K562 (cell line): ENCODE data around the gene ZNF512B. TPM values are rescaled to one million over a fixed set of nuclear protein-coding genes. Genes with fewer than 3 reads are reported as not detected.

ENCODE experiments used
- ELF2 ChIP-seq: fragments of 250-450 bp; sonication (Bioruptor Pico); IDR thresholded peaks from 2 replicates; pipeline ENCODE4 v1.5.0; 2021; ENCODE audit warnings: mild to moderate bottlenecking
- HDAC1 ChIP-seq, 2 experiments: fragments of 450-650 bp; IDR thresholded peaks; 2 replicates each; pipeline ENCODE4 v1.6.1; 2016 to 2017; ENCODE audit warnings: inconsistent platforms in 1 of 2, mild to moderate bottlenecking in 1 of 2, moderate library complexity in 1 of 2
- HIVEP1 ChIP-seq: fragments of 250-450 bp; sonication (Bioruptor Pico); IDR thresholded peaks from 2 replicates; pipeline ENCODE4 v1.4.0; 2020; ENCODE audit warnings: mild to moderate bottlenecking
- NFIC ChIP-seq: fragments of 450-650 bp; IDR thresholded peaks from 2 replicates; pipeline ENCODE4 v1.6.1; 2017; ENCODE audit warnings: mild to moderate bottlenecking, inconsistent platforms
- PHF8 ChIP-seq: fragments of 200-600 bp; sonication (generic); IDR thresholded peaks from 2 replicates; pipeline ENCODE4 v1.6.1; 2012; ENCODE audit warnings: mixed run types, mild to moderate bottlenecking, inconsistent platforms, low read length, moderate library complexity, borderline replicate concordance
- POLR2G ChIP-seq: fragments of 200-400 bp; formaldehyde crosslinking; IDR thresholded peaks from 2 replicates; pipeline ENCODE4 v1.6.1; 2017; ENCODE audit warnings: low read depth, mild to moderate bottlenecking, antibody characterized with exemption, low read length, moderate library complexity
- RBBP5 ChIP-seq: fragments of 200-600 bp; sonication (generic); IDR thresholded peaks from 2 replicates; pipeline ENCODE4 v1.6.1; 2012; ENCODE audit warnings: borderline replicate concordance, mild to moderate bottlenecking, low read length, control low read depth, inconsistent platforms; ENCODE audit not compliant: insufficient read depth, poor library complexity, severe bottlenecking
- RHOXF2B ChIP-seq: fragments of 250-450 bp; sonication (Bioruptor Pico); conservative IDR thresholded peaks from 2 replicates; pipeline ENCODE4 v1.5.1; 2021
- SAP30 ChIP-seq: fragments of 200-600 bp; sonication (generic); IDR thresholded peaks from 2 replicates; pipeline ENCODE4 v1.6.1; 2012; ENCODE audit warnings: borderline replicate concordance, low read depth, mild to moderate bottlenecking, moderate library complexity, low read length, control low read depth, inconsistent platforms; ENCODE audit not compliant: insufficient read depth, poor library complexity, severe bottlenecking
- SUPT5H ChIP-seq: fragments of 450-650 bp; IDR thresholded peaks from 2 replicates; pipeline ENCODE4 v1.6.1; 2016
- ZBTB7A ChIP-seq: IDR thresholded peaks from 2 replicates; pipeline ENCODE4 v1.6.1; 2011; ENCODE audit warnings: low read depth, mild to moderate bottlenecking, low read length, moderate library complexity, borderline replicate concordance; ENCODE audit not compliant: control insufficient read depth
- ZNF395 ChIP-seq: fragments of 200-800 bp; sonication (Bioruptor generic); IDR thresholded peaks from 2 replicates; pipeline ENCODE4 v1.6.1; 2017; ENCODE audit warnings: missing genetic modification characterization, missing compliant biosample characterization
- polyA plus RNA-seq, 8 experiments: library from polyadenylated mRNA; depleted of rRNA in 4 of 8; stranded (reverse) in 5 of 8; unstranded in 3 of 8; fragments of >200 nt; fragmentation: Nextera tagmentation in 2 of 8; fragmentation: Illumina TruSeq in 1 of 8; extraction: Ambion mirVana in 2 of 8; extraction: Trizol in 1 of 8; gene quantifications; 2 replicates each; pipeline versions ENCODE4 v1.2.1 to v1.2.3, GENCODE V29; 2011 to 2014; ENCODE audit warnings: inconsistent platforms in 1 of 8, missing spikeins in 1 of 8
- total RNA-seq, 7 experiments: library from RNA; depleted of rRNA in 6 of 7; stranded (reverse); fragments of >200 nt in 6 of 7; fragmentation: Illumina TruSeq in 2 of 7; extraction: Trizol in 2 of 7; gene quantifications; 2 replicates each; pipeline versions ENCODE4 v1.2.1 to v1.2.3, GENCODE V29; 2011 to 2021; ENCODE audit warnings: low replicate concordance in 1 of 7
- TF ChIP-seq, protein P1 (sequence below): sonication (generic); formaldehyde crosslinking; IDR thresholded peaks from 2 replicates; pipeline ENCODE4 v1.8.0; 2022; ENCODE audit warnings: mild to moderate bottlenecking, missing genetic modification reagents, borderline replicate concordance
- TF ChIP-seq, protein P2 (sequence below): sonication (generic); formaldehyde crosslinking; IDR thresholded peaks from 2 replicates; pipeline ENCODE4 v1.8.0; 2022; ENCODE audit warnings: mild to moderate bottlenecking, missing genetic modification reagents
- TF ChIP-seq, protein P3 (sequence below): fragments of 450-650 bp; IDR thresholded peaks from 2 replicates; pipeline ENCODE4 v1.6.1; 2016; ENCODE audit warnings: borderline replicate concordance
- TF ChIP-seq, protein P4 (sequence below), 3 experiments: IDR thresholded peaks in 2 of 3; conservative IDR thresholded peaks in 1 of 3; 2 replicates each; pipeline ENCODE4 v1.5.1; 2011 to 2012; ENCODE audit warnings: low read length in 3 of 3, mild to moderate bottlenecking in 3 of 3, control low read depth in 2 of 3, improper control_type of control experiment in 1 of 3, inconsistent platforms in 1 of 3, low read depth in 1 of 3, mixed read lengths in 1 of 3, moderate library complexity in 1 of 3; ENCODE audit not compliant: insufficient read depth in 2 of 3

The ZNF512B gene
- total and polyA plus RNA-seq, 9 of the 15 experiments (the other 6 are each of a cell fraction or from before 2014, with no cell fraction given), result 0.01 to 27.8 (median 8.2) TPM

DNA sequence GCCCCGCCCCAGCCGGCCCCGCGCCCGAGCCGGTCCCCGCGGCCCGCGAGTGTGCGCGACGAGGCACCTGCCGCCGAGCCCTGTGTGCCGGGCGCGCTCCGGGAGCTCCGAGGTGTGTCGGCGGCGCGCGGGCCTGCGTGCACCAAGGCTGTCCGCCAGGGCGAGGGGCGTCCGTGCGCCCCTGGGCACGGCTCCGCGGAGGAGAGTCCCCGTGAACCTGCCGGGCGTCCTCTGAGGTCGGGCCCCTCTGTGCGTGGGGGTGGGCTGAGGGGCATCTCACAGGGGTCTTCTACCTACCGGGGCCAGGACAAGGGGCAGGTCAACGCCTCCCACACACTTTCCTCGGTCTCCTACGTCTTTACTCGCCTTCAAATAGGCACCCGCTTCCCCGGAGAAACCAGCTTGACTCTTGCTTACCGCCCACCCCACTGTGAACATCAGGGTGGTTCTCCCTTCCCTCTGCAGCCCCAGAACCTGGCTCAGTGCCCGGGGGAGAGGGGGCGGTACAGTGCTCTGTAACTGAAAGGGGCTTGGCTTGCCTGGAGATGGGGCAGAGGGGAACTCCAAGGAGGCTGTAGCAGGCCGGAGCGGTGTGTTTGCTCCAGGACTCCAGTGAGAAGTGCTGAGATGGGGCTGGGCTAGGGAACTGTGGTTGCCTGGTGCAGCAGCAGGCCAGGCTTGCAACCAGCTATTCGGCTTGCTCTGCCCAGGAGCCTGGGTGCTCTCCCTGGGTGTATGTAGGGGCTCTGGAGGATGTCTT, 10.0 kb upstream of the ZNF512B start, which contains the start of gene SAMD10 (continued):
- TF ChIP-seq, protein P1, sequence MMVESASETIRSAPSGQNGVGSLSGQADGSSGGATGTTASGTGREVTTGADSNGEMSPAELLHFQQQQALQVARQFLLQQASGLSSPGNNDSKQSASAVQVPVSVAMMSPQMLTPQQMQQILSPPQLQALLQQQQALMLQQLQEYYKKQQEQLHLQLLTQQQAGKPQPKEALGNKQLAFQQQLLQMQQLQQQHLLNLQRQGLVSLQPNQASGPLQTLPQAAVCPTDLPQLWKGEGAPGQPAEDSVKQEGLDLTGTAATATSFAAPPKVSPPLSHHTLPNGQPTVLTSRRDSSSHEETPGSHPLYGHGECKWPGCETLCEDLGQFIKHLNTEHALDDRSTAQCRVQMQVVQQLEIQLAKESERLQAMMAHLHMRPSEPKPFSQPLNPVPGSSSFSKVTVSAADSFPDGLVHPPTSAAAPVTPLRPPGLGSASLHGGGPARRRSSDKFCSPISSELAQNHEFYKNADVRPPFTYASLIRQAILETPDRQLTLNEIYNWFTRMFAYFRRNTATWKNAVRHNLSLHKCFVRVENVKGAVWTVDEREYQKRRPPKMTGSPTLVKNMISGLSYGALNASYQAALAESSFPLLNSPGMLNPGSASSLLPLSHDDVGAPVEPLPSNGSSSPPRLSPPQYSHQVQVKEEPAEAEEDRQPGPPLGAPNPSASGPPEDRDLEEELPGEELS, result no peak
- TF ChIP-seq, protein P2, sequence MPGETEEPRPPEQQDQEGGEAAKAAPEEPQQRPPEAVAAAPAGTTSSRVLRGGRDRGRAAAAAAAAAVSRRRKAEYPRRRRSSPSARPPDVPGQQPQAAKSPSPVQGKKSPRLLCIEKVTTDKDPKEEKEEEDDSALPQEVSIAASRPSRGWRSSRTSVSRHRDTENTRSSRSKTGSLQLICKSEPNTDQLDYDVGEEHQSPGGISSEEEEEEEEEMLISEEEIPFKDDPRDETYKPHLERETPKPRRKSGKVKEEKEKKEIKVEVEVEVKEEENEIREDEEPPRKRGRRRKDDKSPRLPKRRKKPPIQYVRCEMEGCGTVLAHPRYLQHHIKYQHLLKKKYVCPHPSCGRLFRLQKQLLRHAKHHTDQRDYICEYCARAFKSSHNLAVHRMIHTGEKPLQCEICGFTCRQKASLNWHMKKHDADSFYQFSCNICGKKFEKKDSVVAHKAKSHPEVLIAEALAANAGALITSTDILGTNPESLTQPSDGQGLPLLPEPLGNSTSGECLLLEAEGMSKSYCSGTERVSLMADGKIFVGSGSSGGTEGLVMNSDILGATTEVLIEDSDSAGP, result no peak
- TF ChIP-seq HIVEP1 (CRISPR knock-in tag) (no peak), ZNF395 (0 out of 2 replicates have a peak, but pooled peaks have one; percentile 70), PHF8 (peak; percentile 38; the same call in 1 of the 2 replicates), SAP30 (peak; percentile 40), ZBTB7A (peak; percentile 82), SUPT5H (0 out of 2 replicates have a peak, but pooled peaks have one; percentile 30), RHOXF2B (CRISPR knock-in tag) (no peak), POLR2G (peak; percentile 58), HDAC1 (IDR thresholded peaks at IDR 0.05) (no peak), ELF2 (CRISPR knock-in tag) (no peak), RBBP5 (peak; percentile 53), NFIC (peak; percentile 94)
- TF ChIP-seq, protein P3, sequence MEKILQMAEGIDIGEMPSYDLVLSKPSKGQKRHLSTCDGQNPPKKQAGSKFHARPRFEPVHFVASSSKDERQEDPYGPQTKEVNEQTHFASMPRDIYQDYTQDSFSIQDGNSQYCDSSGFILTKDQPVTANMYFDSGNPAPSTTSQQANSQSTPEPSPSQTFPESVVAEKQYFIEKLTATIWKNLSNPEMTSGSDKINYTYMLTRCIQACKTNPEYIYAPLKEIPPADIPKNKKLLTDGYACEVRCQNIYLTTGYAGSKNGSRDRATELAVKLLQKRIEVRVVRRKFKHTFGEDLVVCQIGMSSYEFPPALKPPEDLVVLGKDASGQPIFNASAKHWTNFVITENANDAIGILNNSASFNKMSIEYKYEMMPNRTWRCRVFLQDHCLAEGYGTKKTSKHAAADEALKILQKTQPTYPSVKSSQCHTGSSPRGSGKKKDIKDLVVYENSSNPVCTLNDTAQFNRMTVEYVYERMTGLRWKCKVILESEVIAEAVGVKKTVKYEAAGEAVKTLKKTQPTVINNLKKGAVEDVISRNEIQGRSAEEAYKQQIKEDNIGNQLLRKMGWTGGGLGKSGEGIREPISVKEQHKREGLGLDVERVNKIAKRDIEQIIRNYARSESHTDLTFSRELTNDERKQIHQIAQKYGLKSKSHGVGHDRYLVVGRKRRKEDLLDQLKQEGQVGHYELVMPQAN, result 0 out of 2 replicates have a peak, but pooled peaks have one; percentile 24
- TF ChIP-seq, protein P4, sequence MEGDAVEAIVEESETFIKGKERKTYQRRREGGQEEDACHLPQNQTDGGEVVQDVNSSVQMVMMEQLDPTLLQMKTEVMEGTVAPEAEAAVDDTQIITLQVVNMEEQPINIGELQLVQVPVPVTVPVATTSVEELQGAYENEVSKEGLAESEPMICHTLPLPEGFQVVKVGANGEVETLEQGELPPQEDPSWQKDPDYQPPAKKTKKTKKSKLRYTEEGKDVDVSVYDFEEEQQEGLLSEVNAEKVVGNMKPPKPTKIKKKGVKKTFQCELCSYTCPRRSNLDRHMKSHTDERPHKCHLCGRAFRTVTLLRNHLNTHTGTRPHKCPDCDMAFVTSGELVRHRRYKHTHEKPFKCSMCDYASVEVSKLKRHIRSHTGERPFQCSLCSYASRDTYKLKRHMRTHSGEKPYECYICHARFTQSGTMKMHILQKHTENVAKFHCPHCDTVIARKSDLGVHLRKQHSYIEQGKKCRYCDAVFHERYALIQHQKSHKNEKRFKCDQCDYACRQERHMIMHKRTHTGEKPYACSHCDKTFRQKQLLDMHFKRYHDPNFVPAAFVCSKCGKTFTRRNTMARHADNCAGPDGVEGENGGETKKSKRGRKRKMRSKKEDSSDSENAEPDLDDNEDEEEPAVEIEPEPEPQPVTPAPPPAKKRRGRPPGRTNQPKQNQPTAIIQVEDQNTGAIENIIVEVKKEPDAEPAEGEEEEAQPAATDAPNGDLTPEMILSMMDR (IDR thresholded peaks at IDR 0.05 in 2 of 3, conservative IDR thresholded peaks at IDR 0.05 in 1 of 3; ENCODE audit: insufficient read depth in 2 of 3, low read depth in 1 of 3, low read length in 3 of 3), result 0 out of 6 replicates have a peak, but pooled peaks of 1 of the 3 experiments have one; percentile 11
